ENCODE results near the gene FIGNL2. TPM values are rescaled to one million over a fixed set of nuclear protein-coding genes. Genes with fewer than 3 reads are reported as not detected.

Gene FIGNL2
- total and polyA plus RNA-seq, 2 of the 4 experiments (the other 2 are of a cell fraction), result under 0.01 to 0.12 TPM

DNA sequence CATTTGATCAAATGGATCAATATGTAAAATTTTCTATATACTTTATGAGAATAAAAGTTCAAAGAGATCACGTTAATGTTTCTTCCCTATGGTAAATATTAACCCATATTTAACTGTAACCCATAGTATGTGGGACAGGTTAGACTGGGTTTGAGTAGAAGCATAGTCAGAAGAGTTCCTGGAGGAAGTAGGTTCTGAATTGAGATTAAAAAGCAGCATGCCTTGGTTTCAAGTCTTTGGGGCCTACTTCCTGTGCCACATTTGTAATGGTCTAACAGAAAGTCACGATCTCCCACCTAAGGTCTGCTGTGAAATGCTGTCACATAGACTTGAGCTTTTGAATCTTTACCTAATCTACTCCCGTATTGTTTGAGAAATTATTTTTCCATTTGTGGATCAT, 63.8 kb downstream of the FIGNL2 start:
- ATAC-seq (ENCODE audit: low read depth) (no peak), DNase-seq (no peak)
- TF ChIP-seq, protein P1, sequence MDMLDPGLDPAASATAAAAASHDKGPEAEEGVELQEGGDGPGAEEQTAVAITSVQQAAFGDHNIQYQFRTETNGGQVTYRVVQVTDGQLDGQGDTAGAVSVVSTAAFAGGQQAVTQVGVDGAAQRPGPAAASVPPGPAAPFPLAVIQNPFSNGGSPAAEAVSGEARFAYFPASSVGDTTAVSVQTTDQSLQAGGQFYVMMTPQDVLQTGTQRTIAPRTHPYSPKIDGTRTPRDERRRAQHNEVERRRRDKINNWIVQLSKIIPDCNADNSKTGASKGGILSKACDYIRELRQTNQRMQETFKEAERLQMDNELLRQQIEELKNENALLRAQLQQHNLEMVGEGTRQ (IDR thresholded peaks at IDR 0.05; ENCODE audit: low read depth, low read length), result no peak
- intact Hi-C loops (cut with micrococcal nuclease), result no loop called here
- Histone ChIP-seq H3K4ac (ENCODE audit: low read depth, low read length) (no peak overlapping the region), H2BK15ac (ENCODE audit: low read depth, low read length) (no peak overlapping the region), H2AK5ac (ENCODE audit: low read depth, low read length) (no peak overlapping the region), H3K36me3 (ENCODE audit: control insufficient read depth, insufficient read depth, low read length) (peaks cover 4% of the 10 kb centered on the region), H3K9ac (ENCODE audit: low read depth, low read length) (no peak overlapping the region), H4K5ac (ENCODE audit: low read depth, low read length) (no peak overlapping the region), H2BK20ac (ENCODE audit: low read depth, low read length) (no peak overlapping the region), H3K4me3 (ENCODE audit: insufficient read depth, low read depth, low read length) (no peak overlapping the region), H3K9me1 (ENCODE audit: insufficient read depth, low read length) (peaks cover 7% of the 10 kb centered on the region), H4K8ac (ENCODE audit: low read depth in 2 of 2, low read length in 2 of 2) (no peak overlapping the region), H3K27ac (ENCODE audit: insufficient read depth, low read length) (no peak overlapping the region), H3K14ac (replicated peaks; ENCODE audit: low read depth, low read length) (no peak overlapping the region), H2BK5ac (ENCODE audit: low read depth, low read length, poor library complexity, severe bottlenecking) (no peak overlapping the region), H4K20me1 (ENCODE audit: insufficient read depth, low read length) (no peaks in the 10 kb centered on the region), H3K79me1 (ENCODE audit: low read depth in 1 of 2, low read length in 2 of 2) (no peaks in the 10 kb centered on the region; a peak in 1 of 4 replicates), H4K91ac (ENCODE audit: insufficient read depth, low read depth, low read length) (no peak overlapping the region), H2BK120ac (ENCODE audit: low read depth, low read length) (no peak overlapping the region), H3K4me2 (ENCODE audit: low read depth, low read length) (no peak overlapping the region), H3K56ac (ENCODE audit: extremely low read depth, insufficient read depth, low read length) (no peak overlapping the region), H3K27me3 (ENCODE audit: control insufficient read depth, insufficient read depth, low read length) (no peaks in the 10 kb centered on the region), H3K23ac (ENCODE audit: low read depth, low read length) (no peak overlapping the region), H2AK9ac (replicated peaks; ENCODE audit: low read depth, low read length, poor library complexity) (no peak overlapping the region), H3K18ac (ENCODE audit: low read depth, low read length) (no peak overlapping the region), H3K9me3 (ENCODE audit: control insufficient read depth, insufficient read depth, low read length) (no peaks in the 10 kb centered on the region), H3K4me1 (ENCODE audit: control insufficient read depth, insufficient read depth, low read length) (peaks cover 8% of the 10 kb centered on the region), H2AFZ (replicated peaks; ENCODE audit: low read length, poor library complexity) (no peak overlapping the region)
- dilution Hi-C loops (cut with HindIII; ENCODE audit: low sequenced_read_pairs, unreplicated experiment), result no loop called here
- in situ Hi-C loops (cut with MboI; ENCODE audit: low sequenced_read_pairs), result no loop called here
- ChIA-PET POLR2A (ENCODE audit: unreplicated experiment) (no interaction called here), CTCF (no interaction called here)
- no TSS peak for BruUV-seq (replicated peaks)
- WGBS, 2 experiments (ENCODE audit: extremely low coverage in 2 of 2, insufficient read length in 1 of 2), result no CpG with 5 or more reads among the region's 3 CpGs

All from IMR-90 (cell line).